Measurements from ENCODE around the gene OR8B12.

Gene OR8B12

GRCh38 chr11:124543554-124543953 is at the start of gene OR8B12:
OR8B12 (minus strand) TSS chr11:124543654; CDS start chr11:124543654, 0 bp downstream.
- no peak for DNase-seq

- DNase-seq = no peak
These were observed 49.2 kb upstream of the OR8B12 start for GRCh38 chr11:124592627-124593026.

GRCh38 chr11:124591430-124591829 is 48.0 kb upstream of the OR8B12 start:
- DNase-seq = no peak

- peak; percentile 67 for DNase-seq
These were observed 42.9 kb upstream of the OR8B12 start for GRCh38 chr11:124586238-124586860.

GRCh38 chr11:124584681-124585372 is 41.4 kb upstream of the OR8B12 start:
- DNase-seq = no peak

- DNase-seq = no peak
These were observed 40.3 kb upstream of the OR8B12 start for GRCh38 chr11:124583781-124584180.

- no peak for DNase-seq
These were observed 39.1 kb upstream of the OR8B12 start for GRCh38 chr11:124582565-124582964.

GRCh38 chr11:124581817-124582216 is 38.4 kb upstream of the OR8B12 start:
- no peak for DNase-seq

GRCh38 chr11:124578761-124579160 is 35.3 kb upstream of the OR8B12 start:
- no peak for DNase-seq

GRCh38 chr11:124577716-124578427 is 34.4 kb upstream of the OR8B12 start:
- DNase-seq = peak; percentile 46

GRCh38 chr11:124570160-124570559 is 26.7 kb upstream of the OR8B12 start:
- no peak for DNase-seq

- no peak for DNase-seq
These were observed 26.2 kb upstream of the OR8B12 start, which contains the start of gene OR8A1 for GRCh38 chr11:124569697-124570096. OR8A1 (plus strand) TSS chr11:124569997; CDS start chr11:124570120, 123 bp downstream.

GRCh38 chr11:124556828-124557227 is 13.4 kb upstream of the OR8B12 start:
- no peak for DNase-seq

- no peak for DNase-seq
These were observed 8.5 kb upstream of the OR8B12 start for GRCh38 chr11:124551987-124552386.

- DNase-seq = no peak
These were observed 7.7 kb upstream of the OR8B12 start for GRCh38 chr11:124551189-124551588.

- no peak for DNase-seq
These were observed 309 bp downstream of the OR8B12 start for GRCh38 chr11:124543145-124543544.

- DNase-seq = no peak
These were observed 2.2 kb downstream of the OR8B12 start for GRCh38 chr11:124541204-124541603.

GRCh38 chr11:124538019-124538418 is 5.4 kb downstream of the OR8B12 start:
- peak; percentile 42 for DNase-seq

GRCh38 chr11:124536520-124536919 is 6.9 kb downstream of the OR8B12 start:
- DNase-seq = peak; percentile 31

GRCh38 chr11:124535552-124536232 is 7.8 kb downstream of the OR8B12 start:
- no peak for DNase-seq

GRCh38 chr11:124534051-124534450 is 9.4 kb downstream of the OR8B12 start:
- DNase-seq = no peak

- DNase-seq = no peak
These were observed 9.8 kb downstream of the OR8B12 start for GRCh38 chr11:124533626-124534025.

- DNase-seq = no peak
These were observed 23.0 kb downstream of the OR8B12 start for GRCh38 chr11:124520550-124520854.
